Activated CD8-positive, alpha-beta T cell treated with anti-CD3 and anti-CD28 coated beads for 36 hours (primary cell): ENCODE results near the gene SF3A1. TPM values are rescaled to one million over a fixed set of nuclear protein-coding genes. Genes with fewer than 3 reads are reported as not detected.
A peak's percentile ranks its signal among the peaks of the same experiment; 100 is the strongest.

Experiments used
- ATAC-seq: fragments of 200-7000 bp; cut with Tn5 transposase; one replicate; pipeline ENCODE4 v1.10.0; 2021; ENCODE audit warnings: mild to moderate bottlenecking, moderate library complexity
- CTCF ChIA-PET: fragments of 350-600 bp; sonication (Branson Sonifier 250); formaldehyde crosslinking; loops from one replicate; lab custom pipeline; 2021; ENCODE audit warnings: antibody characterized with exemption; lab: Charles Lee
- POLR2A ChIA-PET: fragments of 350-600 bp; sonication (Branson Sonifier 250); formaldehyde crosslinking; loops from one replicate; lab custom pipeline; 2021; ENCODE audit warnings: antibody characterized with exemption; lab: Charles Lee
- DNase-seq: peaks from one replicate; pipeline ENCODE4 v3.0.0-alpha.2; 2020
- H3K27ac Mint-ChIP-seq: one replicate; pipeline ENCODE4 v1.8.0; 2021; ENCODE audit warnings: mild to moderate bottlenecking, mixed read lengths
- H3K27me3 Mint-ChIP-seq: one replicate; pipeline ENCODE4 v1.8.0; 2021; ENCODE audit warnings: mixed read lengths
- H3K36me3 Mint-ChIP-seq: one replicate; pipeline ENCODE4 v1.8.0; 2021; ENCODE audit warnings: low read depth, mixed read lengths
- H3K4me1 Mint-ChIP-seq: one replicate; pipeline ENCODE4 v1.8.0; 2021; ENCODE audit warnings: low read depth, mixed read lengths
- H3K4me3 Mint-ChIP-seq: one replicate; pipeline ENCODE4 v1.8.0; 2021; ENCODE audit warnings: mild to moderate bottlenecking, moderate library complexity, mixed read lengths
- H3K9me3 Mint-ChIP-seq: one replicate; pipeline ENCODE4 v1.8.0; 2021; ENCODE audit warnings: mixed read lengths
- intact Hi-C: fragments of 100-400 bp; cut with micrococcal nuclease; formaldehyde crosslinking; loops from one replicate; pipeline ENCODE4 v1.10.0; 2022
- total RNA-seq, 2 experiments: library from RNA; stranded (reverse); gene quantifications; one replicate each; pipeline ENCODE4 v1.2.3, GENCODE V29; 2021
- TF ChIP-seq, protein P1 (sequence below): fragments of 200-600 bp; IDR thresholded peaks from one replicate; pipeline ENCODE4 v1.8.0; 2022; ENCODE audit warnings: antibody characterized with exemption, mild to moderate bottlenecking

The SF3A1 gene
- total RNA-seq, 2 experiments from 2014 or later = 252 to 262 TPM

DNA sequence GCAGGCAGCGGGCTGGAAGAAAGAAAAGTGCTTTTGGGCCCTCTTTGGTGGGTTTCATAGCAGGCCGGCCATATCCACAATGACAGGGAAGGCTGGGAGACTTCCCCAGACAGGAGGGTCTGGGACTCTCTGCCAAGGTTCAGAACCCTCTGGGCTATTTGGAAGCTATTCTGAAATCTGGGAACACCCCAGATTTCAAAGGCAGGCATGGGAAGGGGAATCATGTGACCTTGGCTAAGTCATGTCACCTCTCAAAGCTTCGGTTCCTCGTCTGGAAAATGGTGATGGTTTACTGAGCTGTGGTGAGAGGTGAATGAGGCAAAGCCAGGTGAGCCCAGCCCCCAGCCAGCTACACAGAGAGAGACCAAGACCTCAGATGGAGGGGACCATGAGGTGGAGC is 72.0 kb downstream of the SF3A1 start:
- DNase-seq = no peak
- Mint-ChIP-seq H3K4me3 (no peak overlapping the region), H3K27ac (no peak overlapping the region), H3K4me1 (peaks cover 22% of the 10 kb centered on the region), H3K9me3 (no peaks in the 10 kb centered on the region), H3K27me3 (no peaks in the 10 kb centered on the region), H3K36me3 (no peaks in the 10 kb centered on the region)
- CTCF ChIA-PET = interaction anchor here (1.0 to 19.3 kb wide), 6 partner anchors 20 to 178 kb away, joined by 3 to 472 read pairs (median 40); partner anchors contain the start of genes OSM, RNF215 and SEC14L2
- ATAC-seq = no peak
- POLR2A ChIA-PET = interaction anchor here (0.9 to 1.5 kb wide), 3 partner anchors 8 to 103 kb away, joined by 3 to 5 read pairs (median 4); no protein-coding TSS in a partner anchor
- intact Hi-C loops = loop anchor here (10.0 kb wide), 1 partner anchor 180 kb away; no protein-coding TSS in a partner anchor
- TF ChIP-seq, protein P1, sequence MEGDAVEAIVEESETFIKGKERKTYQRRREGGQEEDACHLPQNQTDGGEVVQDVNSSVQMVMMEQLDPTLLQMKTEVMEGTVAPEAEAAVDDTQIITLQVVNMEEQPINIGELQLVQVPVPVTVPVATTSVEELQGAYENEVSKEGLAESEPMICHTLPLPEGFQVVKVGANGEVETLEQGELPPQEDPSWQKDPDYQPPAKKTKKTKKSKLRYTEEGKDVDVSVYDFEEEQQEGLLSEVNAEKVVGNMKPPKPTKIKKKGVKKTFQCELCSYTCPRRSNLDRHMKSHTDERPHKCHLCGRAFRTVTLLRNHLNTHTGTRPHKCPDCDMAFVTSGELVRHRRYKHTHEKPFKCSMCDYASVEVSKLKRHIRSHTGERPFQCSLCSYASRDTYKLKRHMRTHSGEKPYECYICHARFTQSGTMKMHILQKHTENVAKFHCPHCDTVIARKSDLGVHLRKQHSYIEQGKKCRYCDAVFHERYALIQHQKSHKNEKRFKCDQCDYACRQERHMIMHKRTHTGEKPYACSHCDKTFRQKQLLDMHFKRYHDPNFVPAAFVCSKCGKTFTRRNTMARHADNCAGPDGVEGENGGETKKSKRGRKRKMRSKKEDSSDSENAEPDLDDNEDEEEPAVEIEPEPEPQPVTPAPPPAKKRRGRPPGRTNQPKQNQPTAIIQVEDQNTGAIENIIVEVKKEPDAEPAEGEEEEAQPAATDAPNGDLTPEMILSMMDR = no peak

GRCh38 chr22:30284172-30284571 is 72.5 kb downstream of the SF3A1 start:
- intact Hi-C loops = loop anchor here (10.0 kb wide), 1 partner anchor 179 kb away; no protein-coding TSS in a partner anchor
- ChIA-PET CTCF (interaction anchor here (1.4 to 19.3 kb wide), 5 partner anchors 19 to 176 kb away, joined by 3 to 472 read pairs (median 36); partner anchors contain the start of genes OSM, RNF215 and SEC14L2), POLR2A (interaction anchor here (0.9 kb wide), 1 partner anchor 103 kb away, joined by 3 read pairs; no protein-coding TSS in a partner anchor)
- Mint-ChIP-seq H3K36me3 (no peaks in the 10 kb centered on the region), H3K27ac (no peak overlapping the region), H3K27me3 (no peaks in the 10 kb centered on the region), H3K4me1 (peaks cover 26% of the 10 kb centered on the region), H3K4me3 (no peak overlapping the region), H3K9me3 (no peaks in the 10 kb centered on the region)
- no peak for DNase-seq
- no peak for ATAC-seq
- TF ChIP-seq, protein P1 = no peak

- Mint-ChIP-seq H3K9me3 (no peaks in the 10 kb centered on the region), H3K36me3 (no peaks in the 10 kb centered on the region), H3K4me3 (no peak overlapping the region), H3K27ac (peak overlapping the region; percentile 4), H3K27me3 (no peaks in the 10 kb centered on the region), H3K4me1 (peaks cover 29% of the 10 kb centered on the region)
- ATAC-seq (no peak), DNase-seq (no peak)
- ChIA-PET POLR2A (interaction anchor here (0.5 to 1.6 kb wide), 4 partner anchors 18 to 423 kb away, joined by 3 to 6 read pairs (median 4); partner anchors contain the start of gene OSM), CTCF (interaction anchor here (0.9 to 19.3 kb wide), 7 partner anchors 13 to 175 kb away, joined by 3 to 472 read pairs (median 6); partner anchors contain the start of genes OSM, RNF215 and SEC14L2)
- TF ChIP-seq, protein P1 = no peak
- intact Hi-C loops = loop anchor here (10.0 kb wide), 1 partner anchor 179 kb away; no protein-coding TSS in a partner anchor
These were observed 73.4 kb downstream of the SF3A1 start for GRCh38 chr22:30283342-30283741.

DNA sequence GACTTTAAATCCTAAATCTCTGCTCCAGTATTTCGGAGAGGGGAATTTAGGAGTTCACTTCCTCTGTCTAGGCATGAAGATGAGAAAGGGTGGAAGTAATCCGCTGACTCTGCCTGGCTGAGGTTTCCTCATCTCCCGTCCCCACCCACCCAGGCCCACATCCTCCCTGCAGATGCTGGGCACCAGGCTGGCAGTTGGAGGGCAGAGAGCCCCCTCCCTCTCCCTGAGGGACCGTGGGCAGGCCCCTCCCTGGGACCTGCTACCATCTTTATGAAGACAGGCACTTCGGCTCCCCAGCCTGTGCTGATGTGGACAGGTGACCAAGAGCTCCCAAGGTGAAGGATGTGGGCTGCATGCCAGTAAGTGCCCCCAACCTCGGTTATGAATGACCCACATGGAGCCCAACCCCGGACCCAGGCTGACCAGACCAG is 74.1 kb downstream of the SF3A1 start:
- H3K36me3 Mint-ChIP-seq = no peaks in the 10 kb centered on the region
- ChIA-PET CTCF (interaction anchor here (0.9 to 19.3 kb wide), 5 partner anchors 12 to 107 kb away, joined by 3 to 472 read pairs (median 12); partner anchors contain the start of genes OSM, RNF215 and SEC14L2), POLR2A (interaction anchor here (0.5 to 1.6 kb wide), 3 partner anchors 17 to 423 kb away, joined by 3 to 6 read pairs (median 5); partner anchors contain the start of gene OSM)
- H3K27ac Mint-ChIP-seq = no peak overlapping the region
- H3K4me1 Mint-ChIP-seq = peaks cover 26% of the 10 kb centered on the region
- TF ChIP-seq, protein P1 = no peak
- no peaks in the 10 kb centered on the region for H3K9me3 Mint-ChIP-seq
- no peaks in the 10 kb centered on the region for H3K27me3 Mint-ChIP-seq
- ATAC-seq (no peak), DNase-seq (no peak)
- H3K4me3 Mint-ChIP-seq = no peak overlapping the region
- intact Hi-C loops = loop anchor here (10.0 kb wide), 1 partner anchor 178 kb away; no protein-coding TSS in a partner anchor

Other genes starting within 250 kb of the SF3A1 start
- gene LIF, start 110.1 kb downstream of the SF3A1 start, total RNA-seq = 100 to 1,000 TPM; 160 to 161 TPM
- gene OSM, start 90.0 kb downstream of the SF3A1 start, total RNA-seq = 10 to 100 TPM; 44.3 to 45.7 TPM
- 1 to 10 TPM; 4.2 to 5.1 TPM for gene CASTOR1, start 67.4 kb downstream of the SF3A1 start, total RNA-seq
- gene TBC1D10A, start 30.0 kb downstream of the SF3A1 start, total RNA-seq = 10 to 100 TPM; 20.5 to 21.1 TPM
- 1 to 10 TPM; 2.2 to 2.4 TPM for gene CCDC157, start 113 bp upstream of the SF3A1 start, total RNA-seq
- 1 to 10 TPM; 7.1 to 7.2 TPM for gene RNF215, start 30.5 kb upstream of the SF3A1 start, total RNA-seq
- 10 to 100 TPM; 15.1 to 15.4 TPM for gene SEC14L2, start 40.1 kb upstream of the SF3A1 start, total RNA-seq
- 10 to 100 TPM; 89.8 to 93.8 TPM for gene MTFP1, start 68.9 kb upstream of the SF3A1 start, total RNA-seq
- gene SEC14L3, start 115.1 kb upstream of the SF3A1 start, total RNA-seq = not detected
- not detected for gene SEC14L4, start 148.8 kb upstream of the SF3A1 start, total RNA-seq
- not detected for gene SEC14L6, start 189.8 kb upstream of the SF3A1 start, total RNA-seq
- not detected for gene GAL3ST1, start 217.8 kb upstream of the SF3A1 start, total RNA-seq
- 100 to 1,000 TPM; 123 to 131 TPM for gene PES1, start 235.0 kb upstream of the SF3A1 start, total RNA-seq